SW 1271 (cell line): ENCODE data around the gene MXD1.
"Not testable (repeated sequence)": the region's sequence is repeated elsewhere in the genome, so short reads cannot be mapped to it uniquely, and the experiment has no call there.

Source experiments
- DNase-seq, 2 experiments: peaks; one replicate each; lab custom pipeline; 2025; lab: John Stamatoyannopoulos, UW

MXD1 gene, protein sequence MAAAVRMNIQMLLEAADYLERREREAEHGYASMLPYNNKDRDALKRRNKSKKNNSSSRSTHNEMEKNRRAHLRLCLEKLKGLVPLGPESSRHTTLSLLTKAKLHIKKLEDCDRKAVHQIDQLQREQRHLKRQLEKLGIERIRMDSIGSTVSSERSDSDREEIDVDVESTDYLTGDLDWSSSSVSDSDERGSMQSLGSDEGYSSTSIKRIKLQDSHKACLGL

DNA sequence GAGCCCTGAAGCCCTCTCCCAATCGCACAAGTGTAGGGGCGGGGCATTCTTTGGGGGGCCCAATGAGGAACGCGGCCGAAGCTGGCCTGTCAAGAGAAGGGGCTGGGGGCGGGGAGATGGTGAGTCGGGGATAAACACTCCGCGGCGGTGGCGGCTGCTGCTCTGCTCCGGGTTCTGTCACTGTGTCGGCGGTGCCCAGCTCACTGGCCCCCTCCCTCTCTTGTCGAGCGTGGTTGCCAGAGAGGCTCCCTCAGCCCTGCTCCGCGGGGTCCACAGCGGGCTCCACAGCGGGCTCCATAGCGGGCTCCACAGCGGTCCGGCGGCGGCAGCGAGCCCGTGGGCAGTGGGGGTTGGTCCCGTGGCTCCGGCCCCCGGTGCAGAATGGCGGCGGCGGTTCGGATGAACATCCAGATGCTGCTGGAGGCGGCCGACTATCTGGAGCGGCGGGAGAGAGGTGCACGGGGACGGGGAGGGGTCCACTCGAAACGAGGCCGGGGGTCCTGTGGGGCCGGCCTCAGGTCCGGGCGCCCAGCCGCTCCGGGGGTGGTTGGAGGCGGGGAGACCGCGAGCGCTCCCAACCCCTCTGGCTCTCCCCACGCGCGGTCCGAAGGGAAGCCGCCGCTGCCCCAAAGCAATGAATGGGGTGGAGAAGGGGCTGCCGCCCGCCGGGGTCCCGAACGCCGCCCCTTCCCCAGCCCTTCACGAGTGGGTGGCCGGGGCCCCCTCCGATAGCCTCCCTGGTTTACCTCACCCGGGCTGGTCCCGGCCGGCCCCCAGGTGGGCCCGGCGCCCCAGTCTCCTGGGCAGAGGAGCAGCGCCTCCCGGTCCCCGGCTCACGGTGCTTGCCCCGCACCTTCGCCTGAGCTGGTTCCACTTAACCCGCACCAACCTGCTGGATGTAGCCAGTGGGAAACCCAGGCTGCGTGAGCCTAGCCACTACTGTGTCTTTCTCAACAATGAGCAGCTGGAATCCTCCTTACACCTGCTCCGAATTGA lies at the start of gene MXD1:
MXD1 (plus strand) TSS at position 160 of the 996 bp plus-strand sequence; CDS start at position 382, 222 bp downstream.
- DNase-seq = no peak

DNA sequence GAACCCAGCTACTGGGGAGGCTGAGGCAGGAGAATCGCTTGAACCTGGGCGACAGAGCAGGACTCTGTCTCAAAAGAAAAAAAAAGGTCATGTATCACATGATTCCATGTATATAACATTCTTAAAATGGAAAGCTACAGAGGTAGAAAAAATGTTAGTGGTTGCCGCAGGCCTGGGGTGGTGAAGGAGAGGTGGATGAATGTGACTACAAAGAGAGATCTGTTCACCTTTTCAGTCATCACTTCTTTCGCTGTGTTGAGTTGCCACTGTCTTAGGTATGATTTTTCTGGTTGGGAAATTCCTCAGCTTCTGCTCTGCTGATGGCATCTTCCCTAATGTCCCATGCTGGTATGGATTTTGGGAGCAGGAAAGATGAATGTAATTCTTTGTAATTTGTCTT lies 26.5 kb upstream of the MXD1 start:
- DNase-seq = no peak

DNA sequence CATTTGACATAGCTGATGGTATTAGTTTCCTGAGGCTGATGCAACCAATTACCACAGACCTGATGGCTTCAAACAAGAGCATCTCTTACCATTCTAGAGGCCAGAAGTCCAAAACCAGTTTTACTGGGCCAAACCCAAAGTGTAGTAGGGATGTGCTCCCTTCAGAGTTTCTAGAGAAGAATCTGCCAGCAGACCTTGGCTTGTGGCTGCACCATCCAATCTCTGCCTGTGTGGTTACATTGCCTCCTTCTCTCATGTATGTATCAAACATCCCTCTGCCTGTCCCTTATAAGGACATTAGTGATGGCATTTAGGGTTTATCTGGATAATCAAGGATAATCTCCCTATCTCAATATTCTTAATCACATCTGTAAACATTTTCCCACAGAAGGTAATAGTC lies 25.6 kb upstream of the MXD1 start:
- no peak for DNase-seq

DNA sequence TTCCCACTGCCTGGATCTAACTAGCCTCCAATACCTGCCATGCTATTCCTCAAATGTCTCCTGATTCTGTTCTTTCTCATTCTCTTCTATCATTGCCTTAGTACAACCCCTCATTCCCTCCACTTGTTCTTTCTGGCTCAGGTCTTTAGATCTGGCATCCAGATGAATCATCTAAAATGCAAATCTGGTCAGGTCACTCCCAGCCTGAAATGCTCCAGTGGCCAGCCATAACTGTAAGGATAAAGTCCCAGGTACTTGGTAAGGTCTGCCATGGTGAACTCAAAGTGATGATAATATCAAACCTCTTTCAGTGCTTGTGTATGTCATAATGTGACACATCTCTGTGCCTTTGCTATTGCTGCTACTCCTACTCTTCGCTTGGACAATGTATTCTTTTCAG lies 24.0 kb upstream of the MXD1 start:
- DNase-seq = no peak

DNA sequence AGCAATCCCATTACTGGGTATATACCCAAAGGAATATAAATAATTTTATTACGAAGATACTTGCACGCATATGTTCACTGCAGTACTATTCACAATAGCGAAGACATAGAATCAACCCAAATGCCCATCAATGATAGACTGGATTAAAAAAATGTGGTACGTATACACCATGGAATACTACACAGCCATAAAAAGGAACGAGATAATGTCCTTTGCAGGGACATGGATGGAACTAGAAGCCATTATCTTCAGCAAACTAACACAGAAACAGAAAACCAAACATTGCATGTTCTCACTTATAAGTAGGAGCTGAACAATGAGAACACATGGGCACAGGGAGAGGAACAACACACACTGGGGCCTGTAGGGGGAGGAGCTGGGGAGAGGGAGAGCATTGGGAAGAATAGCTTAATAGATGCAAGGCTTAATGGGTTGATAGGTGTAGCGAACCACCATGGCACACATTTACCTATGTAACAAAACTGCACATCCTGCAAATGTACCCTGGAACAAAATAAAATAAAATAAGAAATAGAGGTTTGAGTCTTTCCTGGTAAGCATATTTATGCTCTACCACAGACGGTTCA lies 22.0 kb upstream of the MXD1 start:
- not testable (repeated sequence) for DNase-seq

DNA sequence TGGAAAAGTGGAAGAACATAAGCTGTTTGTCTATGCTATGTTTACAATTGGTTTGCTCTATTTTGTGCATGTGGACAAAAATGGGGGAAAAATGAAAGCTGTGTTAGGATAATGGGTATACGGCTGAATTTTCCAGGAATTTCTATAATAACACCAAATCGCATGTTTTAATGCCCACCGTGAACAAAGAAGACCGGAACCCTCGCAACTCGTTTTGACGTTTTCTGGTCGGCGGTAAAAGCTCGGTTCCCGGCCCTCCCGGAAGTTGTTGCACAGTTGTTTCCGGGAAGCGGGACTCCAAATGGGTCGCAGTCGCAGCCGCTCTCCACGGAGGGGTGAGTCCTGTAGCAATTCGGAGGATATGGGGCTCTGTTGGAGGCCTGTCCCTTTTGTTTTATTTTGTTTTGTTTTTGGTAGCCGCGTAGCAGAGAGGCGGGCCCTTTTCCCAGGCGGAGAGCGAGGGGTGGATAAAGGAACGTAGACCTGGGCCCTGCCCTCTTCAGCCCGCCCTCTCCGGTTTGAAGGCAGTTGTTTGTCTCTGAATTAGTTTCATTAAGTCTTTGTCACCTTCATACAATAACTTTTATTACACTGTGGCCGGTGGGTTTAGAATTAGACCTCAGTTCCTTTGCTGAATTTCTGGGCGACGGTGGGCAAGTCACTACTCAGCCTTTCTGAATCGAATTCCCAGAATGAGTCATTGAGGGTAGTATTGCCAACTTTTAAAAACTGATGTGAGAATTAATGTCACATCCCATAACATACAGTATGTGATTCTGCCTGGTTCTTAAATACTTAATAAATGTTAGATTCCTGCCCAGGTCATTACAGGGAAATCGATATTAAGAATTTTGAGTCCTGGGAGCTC lies 21.0 kb upstream of the MXD1 start, which contains the start of gene SNRNP27:
SNRNP27 (plus strand) TSS at position 273 of the 868 bp plus-strand sequence; CDS start at position 302, 29 bp downstream.
- DNase-seq = peak; percentile 32 to 76

DNA sequence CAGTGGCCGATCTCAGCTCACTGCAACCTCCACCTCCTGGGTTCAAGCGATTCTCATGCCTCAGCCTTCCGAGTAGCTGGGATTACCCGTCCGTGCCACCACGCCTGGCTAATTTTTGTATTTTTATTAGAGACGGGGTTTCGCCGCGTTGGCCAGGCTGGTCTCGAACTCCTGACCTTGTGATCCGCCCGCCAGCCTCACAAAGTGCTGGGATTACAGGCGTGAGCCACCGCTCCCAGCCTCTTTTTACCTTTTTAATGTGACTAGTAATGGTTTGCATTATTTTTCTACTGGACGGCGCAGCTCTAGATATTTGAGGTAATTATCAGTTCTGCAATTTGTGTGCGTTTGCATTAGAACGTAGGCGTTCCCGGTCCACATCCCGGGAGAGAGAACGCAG lies 20.2 kb upstream of the MXD1 start:
- not testable (repeated sequence) for DNase-seq

DNA sequence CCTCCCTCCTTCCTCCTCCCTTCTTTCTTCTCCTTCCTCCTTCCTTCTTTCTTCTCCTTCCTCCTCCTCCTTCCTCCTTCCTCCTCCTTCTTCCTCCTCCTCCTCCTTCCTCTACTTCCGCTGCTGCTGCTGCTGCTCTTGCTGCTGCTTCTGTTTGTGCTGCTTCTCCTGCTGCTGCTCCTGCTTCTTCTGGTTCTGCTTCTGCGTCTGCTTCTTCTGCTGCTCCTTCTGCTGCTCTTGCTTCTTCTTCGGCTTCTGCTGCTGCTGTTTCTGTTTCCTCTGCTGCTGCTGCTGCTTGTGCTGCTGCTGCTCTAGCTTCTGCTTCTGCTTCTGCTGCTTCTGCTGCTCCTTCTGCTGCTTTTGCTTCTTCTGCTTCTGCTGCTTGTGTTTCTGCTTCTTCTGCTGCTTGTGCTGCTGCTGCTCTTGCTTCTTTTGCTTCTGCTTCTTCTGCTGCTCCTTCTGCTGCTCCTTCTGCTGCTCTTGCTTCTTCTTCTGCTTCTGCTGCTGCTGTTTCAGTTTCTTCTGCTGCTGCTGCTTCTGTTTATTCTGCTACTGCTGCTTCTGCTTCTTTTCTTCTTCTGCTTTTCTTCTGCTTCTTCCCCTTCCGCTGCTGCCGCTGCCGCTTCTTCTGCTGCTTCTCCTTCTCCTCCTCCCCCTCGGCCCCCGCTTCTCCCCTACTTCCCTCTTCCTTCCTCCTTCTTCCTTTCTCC lies 12.5 kb upstream of the MXD1 start:
- DNase-seq = no peak

DNA sequence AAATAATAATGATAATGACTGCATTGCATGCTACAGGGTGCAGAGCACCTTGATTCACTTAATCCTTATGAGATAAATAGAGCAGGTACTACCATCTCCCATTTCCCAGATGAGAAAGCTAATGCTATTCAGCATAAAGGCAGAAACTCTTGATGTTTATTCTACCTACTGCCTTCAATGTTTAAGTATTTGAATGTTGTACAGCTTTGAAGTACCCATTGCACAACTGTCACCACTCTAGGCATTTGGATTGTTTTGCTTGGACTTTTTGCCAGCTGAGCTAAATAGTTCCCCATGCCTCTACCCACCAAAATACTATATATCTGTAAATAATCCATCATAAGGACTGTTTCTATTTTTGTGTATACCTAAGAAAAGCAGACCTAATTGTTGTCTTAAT lies 7.7 kb upstream of the MXD1 start:
- DNase-seq = no peak

DNA sequence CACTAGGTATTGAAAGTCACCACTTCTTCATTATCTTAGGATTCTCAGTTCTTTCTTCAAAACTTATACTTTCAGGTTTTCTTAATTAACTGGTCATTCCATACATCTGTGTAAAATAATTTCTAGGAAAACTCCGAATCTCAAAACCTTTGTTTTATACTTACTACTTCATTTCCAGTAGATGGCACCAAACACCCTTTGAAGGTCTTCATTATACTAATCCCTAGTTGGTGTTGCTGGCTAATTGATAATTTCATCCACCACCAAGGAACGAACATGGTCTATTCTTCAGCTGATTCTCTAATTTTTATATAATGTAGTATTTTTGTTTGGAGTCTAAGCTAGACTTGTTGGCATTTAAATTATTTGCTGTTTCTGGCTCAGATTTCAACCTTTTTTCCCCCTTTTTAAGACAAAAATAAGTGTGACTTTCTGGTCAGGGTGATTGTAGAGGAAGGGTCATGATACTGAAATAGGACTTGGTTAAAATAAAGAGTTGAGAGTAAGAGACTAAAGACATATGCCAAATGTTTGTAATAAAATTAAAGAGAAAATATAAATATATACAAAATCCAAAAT lies 2.8 kb upstream of the MXD1 start:
- peak in 1 of 2 experiments; percentile 68 for DNase-seq

DNA sequence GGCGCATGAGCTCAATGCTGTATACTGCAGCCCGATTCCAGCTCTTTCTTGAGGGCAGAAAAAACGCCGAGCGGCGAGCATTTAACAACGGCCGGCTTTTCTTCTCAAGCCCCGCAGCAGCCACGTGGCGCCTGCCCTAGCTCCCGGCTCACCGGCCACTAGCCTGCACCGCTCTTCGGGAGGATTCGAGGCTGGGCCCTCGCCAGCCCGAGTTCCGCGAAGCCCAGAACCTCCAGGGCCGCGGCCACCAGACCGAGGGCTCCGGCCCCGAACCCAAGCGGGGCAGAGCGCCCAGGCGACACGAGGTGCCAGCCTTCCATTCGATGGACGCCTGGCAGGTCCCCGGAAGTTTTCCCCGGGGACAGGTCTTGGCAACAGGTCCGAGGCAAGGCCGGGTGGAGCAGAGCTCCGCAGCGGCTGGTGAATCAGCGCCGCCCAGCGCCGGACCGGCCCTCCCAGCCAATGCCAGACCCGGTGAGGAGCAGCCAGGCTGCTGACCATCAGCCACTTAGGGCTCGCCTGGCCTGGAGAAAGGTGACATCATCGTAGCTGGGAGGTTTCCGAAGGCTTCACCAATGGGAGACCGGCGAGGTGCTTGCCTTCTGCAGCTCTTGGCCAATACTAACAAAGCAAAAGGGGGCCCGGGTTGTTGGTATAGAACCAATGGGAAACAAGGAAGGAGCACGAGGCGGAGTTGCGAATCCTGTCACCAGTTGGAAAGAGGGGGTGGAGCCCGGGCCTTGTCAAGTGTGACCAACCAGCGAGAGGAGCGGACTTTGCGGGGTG lies 552 bp upstream of the MXD1 start:
- peak; percentile 100 for DNase-seq

DNA sequence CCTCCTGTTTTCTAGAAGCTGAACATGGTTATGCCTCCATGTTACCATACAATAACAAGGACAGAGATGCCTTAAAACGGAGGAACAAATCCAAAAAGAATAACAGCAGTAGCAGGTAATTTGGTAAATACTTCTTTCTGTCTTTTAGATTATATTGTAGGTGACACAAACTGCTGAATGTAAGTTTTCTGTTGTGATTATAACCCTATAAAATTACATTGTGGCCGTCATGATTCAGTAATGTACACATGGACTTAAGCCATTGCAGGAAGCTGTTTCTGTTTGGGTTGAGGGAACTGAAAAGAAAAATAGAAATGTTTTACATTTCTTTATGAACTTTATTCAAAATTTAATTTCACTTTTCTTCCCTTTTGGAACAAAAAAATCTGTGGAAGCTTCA lies 1.2 kb downstream of the MXD1 start:
- DNase-seq = no peak

DNA sequence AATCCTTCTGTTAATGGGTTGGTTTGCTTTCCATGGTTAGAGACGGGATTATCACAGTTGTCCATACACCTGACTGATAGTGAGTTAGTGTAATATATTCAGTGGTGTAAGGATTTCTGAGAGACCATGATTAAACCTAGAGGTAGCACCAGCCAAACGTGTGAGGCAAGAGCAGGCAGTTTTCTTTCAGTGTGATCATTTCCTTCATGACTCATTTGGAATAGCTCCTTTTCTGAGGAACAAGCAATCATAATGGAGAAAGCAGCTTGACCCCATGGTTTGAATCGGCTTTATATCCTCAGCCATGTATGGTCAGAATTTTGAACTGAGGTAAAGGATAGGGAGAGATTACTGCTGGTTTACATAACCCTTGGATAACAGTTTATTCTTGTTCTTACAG lies 2.9 kb downstream of the MXD1 start:
- DNase-seq = peak; percentile 30 to 75

DNA sequence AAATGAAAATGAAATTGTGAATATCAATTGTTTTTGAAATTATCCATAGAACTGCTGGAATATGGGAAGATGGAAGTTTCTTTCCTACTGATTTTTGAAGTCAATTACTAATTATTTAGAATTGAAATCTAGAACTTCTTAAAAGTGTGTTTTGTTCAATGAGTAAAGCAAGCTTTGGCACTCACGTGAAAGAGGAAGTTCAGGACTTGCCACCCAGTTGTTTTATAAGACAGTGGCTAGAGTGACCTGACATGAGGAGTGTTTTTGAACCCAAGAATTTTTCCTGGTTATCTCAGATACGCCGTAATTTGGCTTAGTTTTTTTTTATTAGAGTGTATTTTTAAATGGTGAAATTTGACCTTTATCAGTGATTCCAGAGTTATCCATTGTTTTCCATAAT lies 3.5 kb downstream of the MXD1 start:
- no peak for DNase-seq

DNA sequence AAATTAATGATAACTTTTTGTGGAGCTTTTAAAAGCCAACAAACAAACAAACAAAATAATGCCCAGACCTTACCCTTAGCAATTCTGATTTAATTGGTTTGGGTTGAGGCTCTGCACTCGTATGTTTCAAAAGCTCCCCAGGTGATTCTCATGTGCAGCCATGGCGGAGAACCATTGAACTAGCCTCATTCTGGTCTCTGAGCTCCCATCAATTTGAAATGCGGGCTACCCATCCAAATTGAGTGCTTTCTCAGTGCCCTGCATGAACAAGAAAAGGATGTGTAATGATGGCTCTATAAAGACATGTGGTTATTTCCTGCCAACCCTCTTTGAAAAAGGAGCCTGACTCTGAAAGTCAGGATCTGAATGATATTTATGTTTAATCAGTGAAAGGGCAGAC lies 8.2 kb downstream of the MXD1 start:
- no peak for DNase-seq

DNA sequence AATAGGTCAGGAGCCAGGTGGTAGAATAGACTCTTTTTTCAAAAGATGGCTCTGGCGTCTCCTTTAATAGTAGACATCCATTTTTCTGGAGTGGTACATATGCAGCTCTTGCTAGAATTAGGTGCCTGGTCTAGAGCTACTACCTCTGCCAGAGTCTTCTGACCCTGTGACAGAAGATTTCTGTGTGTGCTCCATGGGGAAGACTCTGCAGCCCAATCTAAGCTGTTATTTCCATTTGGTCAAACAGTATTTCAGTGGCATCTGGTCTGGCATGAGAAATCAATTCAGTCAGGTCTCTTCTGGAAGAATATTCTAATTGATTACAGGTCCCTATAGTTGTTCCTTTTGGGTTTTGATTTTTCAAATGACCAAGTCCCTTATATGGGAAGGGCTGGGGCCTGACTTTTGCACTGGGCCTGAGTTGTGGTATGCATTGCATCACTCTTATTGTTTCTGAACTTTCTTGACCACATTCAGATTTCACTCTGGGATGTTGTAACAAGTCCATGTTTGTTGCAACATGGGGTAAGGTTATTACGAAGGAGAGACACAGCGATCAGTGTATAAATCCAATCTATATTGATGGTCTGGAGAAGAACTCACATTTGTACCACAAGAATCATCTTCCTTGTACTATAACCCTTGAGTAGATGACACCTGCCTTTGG lies 12.1 kb downstream of the MXD1 start:
- no peak for DNase-seq

DNA sequence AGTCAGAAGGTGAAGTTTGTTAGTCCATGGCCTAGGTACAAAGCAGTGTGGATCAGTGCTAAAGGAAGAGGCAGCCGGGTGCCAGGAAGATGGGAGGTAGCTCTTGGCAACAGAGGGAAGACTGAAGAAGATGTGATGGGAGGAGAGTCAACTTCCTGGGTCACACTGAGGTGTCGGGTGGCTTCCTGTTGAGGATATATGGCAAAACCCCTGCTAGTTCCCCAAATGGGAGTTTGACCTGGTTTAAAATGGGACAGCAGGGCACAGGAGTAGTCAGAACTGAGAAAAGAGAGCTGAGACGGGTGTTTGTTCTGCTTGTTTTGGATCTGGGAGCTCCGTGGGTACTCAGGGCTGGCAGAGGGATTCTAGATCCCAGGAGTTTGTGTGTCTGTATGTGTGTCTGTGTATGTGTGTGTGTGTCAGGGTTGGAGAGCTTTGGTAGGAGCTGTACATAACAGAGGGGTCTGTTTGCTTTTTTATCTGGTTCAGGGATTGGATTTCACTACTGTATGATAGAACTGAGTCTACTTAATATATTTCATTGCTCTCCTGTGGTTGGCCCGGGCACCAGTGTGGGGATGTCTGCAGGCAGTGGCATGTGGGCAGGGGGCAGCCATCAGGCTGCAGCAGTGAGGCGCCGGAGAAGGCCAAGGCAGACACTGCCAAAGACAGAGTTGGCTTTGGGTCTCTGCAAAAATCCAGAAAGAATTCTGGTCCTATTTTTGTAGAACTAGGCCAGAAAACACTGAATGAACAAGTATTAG lies 17.1 kb downstream of the MXD1 start:
- no peak for DNase-seq

DNA sequence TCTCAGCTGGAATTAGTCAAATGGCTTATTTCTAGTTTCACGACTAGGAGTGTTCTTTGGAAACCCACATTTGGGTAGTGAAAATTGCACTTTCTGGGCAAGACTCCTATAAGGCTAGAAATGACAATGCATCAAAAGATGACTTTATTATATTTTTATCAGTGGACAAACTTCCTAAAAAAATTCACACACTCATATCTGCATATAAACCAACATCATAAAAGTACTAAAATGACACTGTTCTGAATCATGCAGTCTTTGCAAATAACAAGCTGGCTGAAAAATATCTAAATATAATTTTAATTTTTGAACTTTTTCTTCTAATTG lies 17.6 kb downstream of the MXD1 start:
- DNase-seq = no peak
